ENCODE measurements around the gene IPO11. TPM values are rescaled to one million over a fixed set of nuclear protein-coding genes. Genes with fewer than 3 reads are reported as not detected.

Gene IPO11
- total RNA-seq, 1 donor from 2014 or later = 66.9 TPM

DNA sequence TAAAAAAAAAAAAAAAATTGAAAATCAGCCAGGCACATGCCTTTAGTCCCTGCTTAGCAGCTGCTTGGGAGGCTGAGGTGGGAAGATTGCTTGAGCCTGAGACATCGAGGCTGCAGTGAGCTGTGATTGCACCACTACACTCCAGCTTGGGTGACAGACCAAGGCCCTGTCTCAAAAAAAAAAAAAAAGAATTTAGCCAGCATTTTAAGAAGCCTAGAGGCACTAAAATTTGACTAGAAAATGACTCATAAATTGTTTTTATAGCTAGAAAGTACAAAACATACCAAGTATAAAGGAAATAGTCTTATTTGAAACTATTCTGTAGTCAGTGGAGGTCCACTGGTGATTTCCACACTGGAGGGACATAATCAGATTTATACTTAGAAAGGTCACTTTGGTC, 183.5 kb downstream of the IPO11 start:
- no peak for TF ChIP-seq CTCF (IDR thresholded peaks at IDR 0.05)
- TF ChIP-seq EZH2phosphoT487 (IDR thresholded peaks at IDR 0.05) = no peak
- no peak for TF ChIP-seq EZH2 (IDR thresholded peaks at IDR 0.05)
- H3K36me3 Mint-ChIP-seq = peaks cover 17% of the 10 kb centered on the region
- H3K27me3 Mint-ChIP-seq (ENCODE audit: insufficient read depth, low read depth) = no peaks in the 10 kb centered on the region
- H2AFZ ChIP-seq (replicated peaks) = no peak overlapping the region
- H3K4me2 ChIP-seq = no peak overlapping the region
- no peak overlapping the region for H3K27ac Mint-ChIP-seq
- H3K9me3 ChIP-seq (ENCODE audit: low read depth) = no peaks in the 10 kb centered on the region
- no peaks in the 10 kb centered on the region for H3K4me1 Mint-ChIP-seq
- H3K4me3 Mint-ChIP-seq = no peak overlapping the region
- H3F3A ChIP-seq (ENCODE audit: low read depth) = no peaks in the 10 kb centered on the region
- H3K9ac ChIP-seq = no peak overlapping the region
- peaks cover 8% of the 10 kb centered on the region for H3K36me3 ChIP-seq
- no peaks in the 10 kb centered on the region for H4K20me1 ChIP-seq (ENCODE audit: low read depth)
- H3K4me3 ChIP-seq = no peak overlapping the region
- no peak for DNase-seq (ENCODE audit: low spot score)
- no peaks in the 10 kb centered on the region for H3K79me2 ChIP-seq (ENCODE audit: low read depth)
- H3K9me3 Mint-ChIP-seq = no peaks in the 10 kb centered on the region
- no peaks in the 10 kb centered on the region for H3K4me1 ChIP-seq
- H3K27ac ChIP-seq = no peak overlapping the region
- no peaks in the 10 kb centered on the region for H3K27me3 ChIP-seq

DNA sequence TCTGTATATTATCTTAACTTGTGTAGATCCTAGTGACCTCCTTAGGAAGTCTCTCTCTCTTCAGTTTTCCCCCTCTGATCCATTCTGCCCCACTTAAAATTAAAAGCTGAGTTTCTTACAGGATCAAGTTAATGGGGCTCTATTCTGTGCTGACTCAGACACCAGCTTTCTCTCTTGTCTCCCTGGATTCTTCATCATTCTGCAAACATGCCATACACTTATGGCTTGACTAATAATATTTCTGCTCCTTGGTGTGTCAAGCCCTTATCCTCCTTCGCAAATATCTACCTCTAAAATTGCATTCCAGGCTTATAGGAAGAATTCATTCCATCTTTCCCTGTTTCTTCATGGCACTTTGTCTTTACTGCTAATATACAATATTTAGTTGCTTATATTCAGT, 184.1 kb downstream of the IPO11 start:
- DNase-seq (ENCODE audit: low spot score) = no peak
- Histone ChIP-seq H3K9ac (no peak overlapping the region), H3K27me3 (no peaks in the 10 kb centered on the region), H3K79me2 (ENCODE audit: low read depth) (no peaks in the 10 kb centered on the region), H3K27ac (no peak overlapping the region), H3K4me3 (no peak overlapping the region), H3K4me2 (no peak overlapping the region), H3K36me3 (peaks cover 4% of the 10 kb centered on the region), H3K4me1 (no peaks in the 10 kb centered on the region), H3K9me3 (ENCODE audit: low read depth) (no peaks in the 10 kb centered on the region), H2AFZ (replicated peaks) (no peak overlapping the region), H4K20me1 (ENCODE audit: low read depth) (no peaks in the 10 kb centered on the region), H3F3A (ENCODE audit: low read depth) (no peaks in the 10 kb centered on the region)
- no peaks in the 10 kb centered on the region for H3K4me1 Mint-ChIP-seq
- no peaks in the 10 kb centered on the region for H3K27me3 Mint-ChIP-seq (ENCODE audit: insufficient read depth, low read depth)
- H3K27ac Mint-ChIP-seq = no peak overlapping the region
- H3K4me3 Mint-ChIP-seq = no peak overlapping the region
- H3K36me3 Mint-ChIP-seq = peaks cover 15% of the 10 kb centered on the region
- H3K9me3 Mint-ChIP-seq = no peaks in the 10 kb centered on the region
- TF ChIP-seq EZH2phosphoT487 (IDR thresholded peaks at IDR 0.05) (no peak), EZH2 (IDR thresholded peaks at IDR 0.05) (no peak), CTCF (IDR thresholded peaks at IDR 0.05) (no peak)

- Histone ChIP-seq H3K27me3 (no peaks in the 10 kb centered on the region), H3F3A (ENCODE audit: low read depth) (no peaks in the 10 kb centered on the region), H3K4me3 (no peak overlapping the region), H3K4me1 (no peaks in the 10 kb centered on the region), H2AFZ (replicated peaks) (no peak overlapping the region), H3K4me2 (no peak overlapping the region), H3K9ac (no peak overlapping the region), H3K79me2 (ENCODE audit: low read depth) (no peaks in the 10 kb centered on the region), H3K27ac (no peak overlapping the region), H4K20me1 (ENCODE audit: low read depth) (no peaks in the 10 kb centered on the region), H3K9me3 (ENCODE audit: low read depth) (no peaks in the 10 kb centered on the region), H3K36me3 (peaks cover 1% of the 10 kb centered on the region)
- Mint-ChIP-seq H3K27ac (no peak overlapping the region), H3K27me3 (ENCODE audit: insufficient read depth, low read depth) (no peaks in the 10 kb centered on the region), H3K9me3 (no peaks in the 10 kb centered on the region), H3K36me3 (peaks cover 11% of the 10 kb centered on the region), H3K4me1 (no peaks in the 10 kb centered on the region), H3K4me3 (no peak overlapping the region)
- DNase-seq (ENCODE audit: low spot score) = no peak
- no peak for TF ChIP-seq CTCF (IDR thresholded peaks at IDR 0.05)
Measured at GRCh38 chr5:62597314-62597713, 184.8 kb downstream of the IPO11 start.
